HCT116 (cell line): ENCODE results near the gene REPS2. TPM values are rescaled to one million over a fixed set of nuclear protein-coding genes. Genes with fewer than 3 reads are reported as not detected.

Experiments used
- ATAC-seq: fragments of 200-7000 bp; cut with Tn5 transposase; 2 replicates; pipeline ENCODE4 v1.9.1; 2020; ENCODE audit warnings: mild to moderate bottlenecking, moderate library complexity
- BruUV-seq: library from RNA; stranded (reverse); fragments of 400-500 nt; replicated peaks from 2 replicates; lab custom pipeline; 2021; lab: Mats Ljungman, UMichigan
- CTCF ChIA-PET: fragments of 300-600 bp; sonication (Branson Sonifier 250); formaldehyde crosslinking; loops from one replicate; lab custom pipeline; 2021; ENCODE audit warnings: antibody characterized with exemption; lab: Charles Lee
- POLR2A ChIA-PET: fragments of 300-600, 350-600 bp; sonication (Branson Sonifier 250); formaldehyde crosslinking; loops from one replicate; lab custom pipeline; 2021; ENCODE audit warnings: antibody characterized with exemption; lab: Charles Lee
- RAD21 ChIA-PET, 2 experiments: fragments of 300-600 bp; sonication (Branson Sonifier 250); formaldehyde crosslinking; loops; one replicate each; lab custom pipeline; 2023; ENCODE audit warnings: low total read pairs in 2 of 2; ENCODE audit not compliant: uncharacterized antibody in 2 of 2, unreplicated experiment in 2 of 2, low non-redundant PET in 1 of 2; lab: Charles Lee
- DNase-seq: peaks from one replicate; pipeline ENCODE4 v3.0.0-alpha.2; 2010; ENCODE audit warnings: low read depth, low spot score
- H2AFZ ChIP-seq: fragments of 200-600 bp; shearing (Covaris generic), sonication (generic); 2 replicates; pipeline ENCODE4 v1.6.1; 2017; ENCODE audit warnings: low read depth, mixed run types, mixed read lengths, antibody characterized with exemption, low read length; ENCODE audit not compliant: poor library complexity, severe bottlenecking
- H3K27ac ChIP-seq: 2 replicates; pipeline ENCODE4 v1.5.1; 2012; ENCODE audit warnings: low read depth, low read length
- H3K27me3 ChIP-seq: fragments of 200-600 bp; sonication (generic); 2 replicates; pipeline ENCODE4 v1.6.1; 2016; ENCODE audit warnings: mixed run types, low read length, mixed read lengths; ENCODE audit not compliant: insufficient read depth
- H3K36me3 ChIP-seq, 2 experiments: fragments of 200-500 bp in 1 of 2; fragments of 200-600 bp in 1 of 2; sonication (Bioruptor generic) in 1 of 2; sonication (generic) in 1 of 2; 2 replicates each; pipeline versions ENCODE4 v1.5.1 to v1.6.1; 2014 to 2016; ENCODE audit warnings: low read length in 2 of 2, inconsistent platforms in 1 of 2, mixed read lengths in 1 of 2, mixed run types in 1 of 2; ENCODE audit not compliant: insufficient read depth in 2 of 2, control insufficient read depth in 1 of 2
- H3K4me1 ChIP-seq, 2 experiments: fragments of 200-600 bp in 1 of 2; sonication (generic) in 1 of 2; 2 replicates each; pipeline versions ENCODE4 v1.5.1 to v1.6.1; 2012 to 2017; ENCODE audit warnings: low read length in 2 of 2, inconsistent platforms in 1 of 2, mild to moderate bottlenecking in 1 of 2, mixed read lengths in 1 of 2, mixed run types in 1 of 2, moderate library complexity in 1 of 2; ENCODE audit not compliant: insufficient read depth in 2 of 2, control insufficient read depth in 1 of 2
- H3K4me2 ChIP-seq: fragments of 200-600 bp; sonication (generic); 2 replicates; pipeline ENCODE4 v1.6.1; 2017; ENCODE audit warnings: mixed run types, low read length, mixed read lengths
- H3K4me3 ChIP-seq, 2 experiments: fragments of 200-600 bp in 1 of 2; sonication (generic) in 1 of 2; replicated peaks in 1 of 2; 2 replicates each; pipeline ENCODE4 v1.5.1; 2011 to 2016; ENCODE audit warnings: low read length in 2 of 2, control low read depth in 1 of 2, low read depth in 1 of 2, mild to moderate bottlenecking in 1 of 2, mixed read lengths in 1 of 2, mixed run types in 1 of 2
- H3K79me2 ChIP-seq: fragments of 200-600 bp; sonication (generic); 2 replicates; pipeline ENCODE4 v1.6.1; 2017; ENCODE audit warnings: mild to moderate bottlenecking, mixed run types, low read length, moderate library complexity, mixed read lengths; ENCODE audit not compliant: insufficient read depth
- H3K9ac ChIP-seq: fragments of 200-600 bp; sonication (generic); 2 replicates; pipeline ENCODE4 v1.6.1; 2016; ENCODE audit warnings: low read length, mixed read lengths
- H3K9me2 ChIP-seq: fragments of 200-600 bp; sonication (generic), shearing (Covaris generic); 2 replicates; pipeline ENCODE4 v1.6.1; 2017; ENCODE audit warnings: mixed run types, mild to moderate bottlenecking, moderate library complexity; ENCODE audit not compliant: insufficient read depth
- H3K9me3 ChIP-seq, 2 experiments: fragments of 200-500 bp in 1 of 2; fragments of 200-600 bp in 1 of 2; sonication (Bioruptor generic) in 1 of 2; sonication (generic) in 1 of 2; 2 replicates each; pipeline ENCODE4 v1.6.1; 2014 to 2017; ENCODE audit warnings: low read length in 2 of 2, mixed read lengths in 2 of 2, inconsistent platforms in 1 of 2, low read depth in 1 of 2, mild to moderate bottlenecking in 1 of 2, mixed run types in 1 of 2, moderate library complexity in 1 of 2; ENCODE audit not compliant: control insufficient read depth in 1 of 2, insufficient read depth in 1 of 2
- H4K20me1 ChIP-seq: fragments of 200-600 bp; sonication (generic), shearing (Covaris generic); 2 replicates; pipeline ENCODE4 v1.6.1; 2017; ENCODE audit warnings: mixed run types, mild to moderate bottlenecking, moderate library complexity; ENCODE audit not compliant: insufficient read depth
- ATF3 ChIP-seq: IDR thresholded peaks from 2 replicates; pipeline ENCODE4 v1.6.1; 2012
- CBX3 ChIP-seq: IDR thresholded peaks from 2 replicates; pipeline ENCODE4 v1.6.1; 2012; ENCODE audit warnings: low read depth
- CEBPB ChIP-seq: IDR thresholded peaks from 2 replicates; pipeline ENCODE4 v1.6.1; 2012; ENCODE audit warnings: low read depth
- EGR1 ChIP-seq: IDR thresholded peaks from 2 replicates; pipeline ENCODE4 v1.6.1; 2012; ENCODE audit warnings: low read depth
- ELF1 ChIP-seq: IDR thresholded peaks from 2 replicates; pipeline ENCODE4 v1.6.1; 2012; ENCODE audit warnings: low read depth, borderline replicate concordance
- EZH2 ChIP-seq: fragments of 200-600 bp; sonication (generic); IDR thresholded peaks from 2 replicates; pipeline ENCODE4 v1.6.1; 2017; ENCODE audit warnings: antibody characterized with exemption, mixed run types
- EZH2phosphoT487 ChIP-seq: fragments of 200-600 bp; IDR thresholded peaks from 2 replicates; pipeline ENCODE4 v1.6.1; 2018; ENCODE audit warnings: antibody characterized with exemption, borderline replicate concordance
- FOSL1 ChIP-seq: IDR thresholded peaks from 2 replicates; pipeline ENCODE4 v1.6.1; 2012; ENCODE audit warnings: low read depth
- JUND ChIP-seq: IDR thresholded peaks from 2 replicates; pipeline ENCODE4 v1.6.1; 2012
- POLR2A ChIP-seq: IDR thresholded peaks from 2 replicates; pipeline ENCODE4 v1.7.0; 2011; ENCODE audit warnings: borderline replicate concordance; ENCODE audit not compliant: insufficient read depth, insufficient read length; ENCODE audit errors: extremely low read depth
- SIN3A ChIP-seq: IDR thresholded peaks from 2 replicates; pipeline ENCODE4 v1.6.1; 2012; ENCODE audit warnings: low read depth
- SP1 ChIP-seq: IDR thresholded peaks from 2 replicates; pipeline ENCODE4 v1.6.1; 2012; ENCODE audit warnings: low read depth
- TCF7L2 ChIP-seq: IDR thresholded peaks from 2 replicates; pipeline ENCODE4 v1.7.0; 2011; ENCODE audit warnings: borderline replicate concordance, inconsistent platforms; ENCODE audit not compliant: insufficient read depth, insufficient read length; ENCODE audit errors: extremely low read depth
- YY1 ChIP-seq: IDR thresholded peaks from 2 replicates; pipeline ENCODE4 v1.6.1; 2011; ENCODE audit warnings: low read length, low read depth, moderate library complexity, mild to moderate bottlenecking; ENCODE audit not compliant: insufficient replicate concordance; ENCODE audit errors: extremely low read depth
- ZBTB33 ChIP-seq: IDR thresholded peaks from 2 replicates; pipeline ENCODE4 v1.6.1; 2011; ENCODE audit warnings: mild to moderate bottlenecking, low read length, moderate library complexity; ENCODE audit not compliant: insufficient replicate concordance; ENCODE audit errors: extremely low read depth
- ZNF274 ChIP-seq: fragments of 200-500 bp; sonication (Bioruptor generic); IDR thresholded peaks from 2 replicates; pipeline ENCODE4 v1.6.1; 2014; ENCODE audit warnings: mild to moderate bottlenecking, low read depth, low read length, inconsistent platforms
- intact Hi-C: fragments of 100-400 bp; cut with micrococcal nuclease; formaldehyde crosslinking; loops from 2 replicates; pipeline ENCODE4 v1.10.0; 2022
- total RNA-seq: library from RNA; stranded (reverse); gene quantifications from one replicate; pipeline ENCODE4 v1.2.1, GENCODE V29; 2021; ENCODE audit not compliant: unreplicated experiment

Gene REPS2
- total RNA-seq, 1 experiment from 2014 or later, result 4.5 TPM

GRCh38 chrX:17007134-17007768 lies 60.8 kb downstream of the REPS2 start:
- Histone ChIP-seq H3K9ac (no peak overlapping the region), H4K20me1 (no peaks in the 10 kb centered on the region), H3K9me2 (no peaks in the 10 kb centered on the region), H2AFZ (no peak overlapping the region), H3K27me3 (no peaks in the 10 kb centered on the region), H3K36me3 (no peaks in the 10 kb centered on the region), H3K4me3 (no peak overlapping the region), H3K4me1 (no peaks in the 10 kb centered on the region), H3K27ac (no peak overlapping the region), H3K4me2 (no peak overlapping the region), H3K9me3 (no peaks in the 10 kb centered on the region), H3K79me2 (no peaks in the 10 kb centered on the region)
- no peak for TF ChIP-seq TCF7L2
- TF ChIP-seq JUND, result no peak
- TF ChIP-seq CBX3, result no peak
- TF ChIP-seq ZNF274, result no peak
- no peak for TF ChIP-seq EZH2phosphoT487
- TF ChIP-seq FOSL1, result no peak
- TF ChIP-seq EZH2, result no peak
- no peak for TF ChIP-seq POLR2A
- no peak for TF ChIP-seq SP1
- TF ChIP-seq ZBTB33, result no peak
- TF ChIP-seq SIN3A, result no peak
- no peak for TF ChIP-seq ATF3
- TF ChIP-seq EGR1, result no peak
- no peak for TF ChIP-seq ELF1
- no peak for TF ChIP-seq YY1
- TF ChIP-seq CEBPB, result no peak
- intact Hi-C loops, result no loop called here
- RAD21 ChIA-PET, result no interaction called here
- POLR2A ChIA-PET, result no interaction called here
- CTCF ChIA-PET, result no interaction called here
- DNase-seq (no peak), ATAC-seq (no peak)
- no TSS peak for BruUV-seq
